ENCODE measurements around the gene AGFG1. TPM values are rescaled to one million over a fixed set of nuclear protein-coding genes. Genes with fewer than 3 reads are reported as not detected.
"Not testable (repeated sequence)": the region's sequence is repeated elsewhere in the genome, so short reads cannot be mapped to it uniquely, and the experiment has no call there.

Gene AGFG1
- total RNA-seq, 1 donor from 2014 or later, result 74.0 TPM

DNA sequence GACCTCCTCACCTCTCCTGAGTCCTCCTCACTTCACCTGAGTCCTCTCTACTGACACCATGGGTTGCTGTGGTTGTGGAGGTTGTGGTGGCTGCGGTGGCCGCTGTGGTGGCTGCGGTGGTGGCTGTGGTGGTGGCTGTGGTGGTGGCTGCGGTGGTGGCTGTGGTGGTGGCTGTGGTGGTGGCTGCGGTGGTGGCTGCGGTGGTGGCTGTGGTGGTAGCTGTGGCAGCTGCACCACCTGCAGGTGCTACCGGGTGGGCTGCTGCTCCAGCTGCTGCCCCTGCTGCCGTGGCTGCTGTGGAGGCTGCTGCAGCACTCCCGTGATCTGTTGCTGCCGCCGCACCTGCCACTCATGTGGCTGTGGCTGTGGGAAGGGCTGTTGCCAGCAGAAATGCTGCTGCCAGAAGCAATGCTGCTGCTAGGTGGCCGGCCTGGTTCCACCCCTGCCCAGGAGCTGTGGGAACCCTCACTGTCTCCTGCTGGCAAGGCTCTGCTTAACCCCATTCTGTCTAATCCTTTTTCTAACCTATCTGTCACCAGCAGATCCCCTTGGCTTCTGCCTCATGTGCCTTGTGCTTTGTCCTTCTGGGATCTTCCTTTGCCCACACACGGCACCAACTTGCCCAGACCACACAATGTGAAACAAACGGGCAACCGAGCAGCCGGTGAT lies 127.0 kb downstream of the AGFG1 start, which contains the start of gene SCYGR2:
Gene SCYGR2 (plus strand): TSS at position 59 of the 669 bp plus-strand sequence. CDS start 0 bp downstream, at position 59.
- intact Hi-C loops (cut with micrococcal nuclease), result not testable (repeated sequence)

DNA sequence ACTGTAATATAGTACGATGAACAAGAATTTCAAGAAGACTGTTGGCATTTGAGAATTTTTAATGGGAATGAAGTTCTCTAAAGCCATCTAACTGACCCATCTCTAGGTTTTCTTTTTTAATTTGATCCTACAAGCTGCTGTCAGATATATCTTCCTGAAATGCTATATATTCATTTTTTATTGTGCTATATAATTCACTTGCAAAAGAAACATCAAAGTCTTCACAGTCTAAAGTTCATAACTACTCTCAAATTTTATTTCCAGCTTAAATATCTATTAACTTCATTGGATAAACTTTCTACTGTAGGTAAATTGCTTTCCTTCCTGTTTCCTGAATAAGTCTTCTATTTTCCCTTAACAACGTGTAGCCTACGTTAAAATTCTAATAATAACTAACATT lies 130.4 kb downstream of the AGFG1 start:
- intact Hi-C loops (cut with micrococcal nuclease), result no loop called here

DNA sequence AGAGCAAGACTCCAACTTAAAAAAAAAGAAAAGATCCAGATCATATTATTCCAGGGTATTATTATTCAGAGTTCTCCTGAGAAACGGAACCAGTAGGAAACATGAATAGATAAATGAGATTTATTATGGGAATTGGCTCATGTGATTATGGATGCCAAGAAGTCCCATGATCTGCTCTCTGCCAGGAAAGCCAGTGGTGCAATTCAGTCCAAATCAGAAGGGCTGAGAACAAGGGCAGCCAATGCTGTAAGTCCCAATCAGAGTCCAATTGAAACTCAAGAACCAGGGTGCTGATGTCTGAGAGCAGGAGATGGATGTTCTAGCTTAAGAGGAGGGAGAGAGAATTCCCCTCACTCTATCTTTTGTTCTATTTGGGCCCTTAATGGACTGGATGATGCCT lies 134.5 kb downstream of the AGFG1 start:
- intact Hi-C loops (cut with micrococcal nuclease), result no loop called here

DNA sequence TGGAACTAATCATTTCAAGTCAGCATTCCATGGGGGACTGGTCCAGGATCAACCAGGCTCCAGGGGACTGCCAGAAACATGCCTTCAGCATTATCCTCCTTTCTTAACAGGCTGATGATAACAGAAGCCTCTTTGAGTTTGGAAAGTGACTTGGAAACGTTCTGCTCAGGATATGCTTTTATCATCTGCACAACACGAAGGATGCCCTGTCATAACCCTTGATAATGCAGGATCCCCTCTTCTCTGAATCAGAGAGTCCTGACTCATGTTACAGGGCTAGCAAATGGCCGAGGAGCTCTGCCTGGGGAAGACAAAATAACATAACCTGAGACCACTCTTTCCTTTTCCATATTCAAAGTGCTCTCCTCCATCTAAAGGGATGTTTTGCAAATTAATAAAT lies 136.0 kb downstream of the AGFG1 start:
- intact Hi-C loops (cut with micrococcal nuclease), result no loop called here

DNA sequence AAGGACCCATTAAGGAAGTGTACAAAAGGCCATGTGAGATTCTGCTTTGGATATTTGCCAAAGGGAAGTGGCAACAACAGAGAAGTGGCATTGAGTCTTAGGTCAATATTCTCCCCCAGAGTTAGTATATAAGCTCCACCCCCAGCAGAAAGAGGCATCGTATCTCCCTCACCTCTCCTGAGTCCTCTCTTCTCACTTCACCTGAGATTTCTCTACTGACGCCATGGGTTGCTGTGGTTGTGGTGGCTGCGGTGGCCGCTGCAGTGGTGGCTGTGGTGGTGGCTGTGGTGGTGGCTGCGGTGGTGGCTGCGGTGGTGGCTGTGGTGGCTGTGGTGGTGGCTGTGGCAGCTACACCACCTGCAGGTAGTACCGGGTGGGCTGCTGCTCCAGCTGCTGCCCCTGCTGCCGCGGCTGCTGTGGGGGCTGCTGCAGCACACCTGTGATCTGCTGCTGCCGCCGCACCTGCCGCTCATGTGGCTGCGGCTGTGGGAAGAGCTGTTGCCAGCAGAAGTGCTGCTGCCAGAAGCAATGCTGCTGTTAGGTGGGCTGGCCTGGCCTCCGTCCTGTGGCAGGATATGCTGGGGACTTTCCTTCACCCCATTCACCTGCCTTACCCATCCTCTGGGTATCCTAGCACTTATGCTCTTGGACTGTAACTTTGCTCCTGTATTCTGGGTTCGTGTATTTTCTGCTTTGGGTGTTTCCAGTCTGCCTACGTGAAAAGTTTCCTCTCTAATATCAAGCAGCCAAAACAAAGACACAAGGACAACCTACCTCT lies 136.8 kb downstream of the AGFG1 start:
- intact Hi-C loops (cut with micrococcal nuclease), result no loop called here

DNA sequence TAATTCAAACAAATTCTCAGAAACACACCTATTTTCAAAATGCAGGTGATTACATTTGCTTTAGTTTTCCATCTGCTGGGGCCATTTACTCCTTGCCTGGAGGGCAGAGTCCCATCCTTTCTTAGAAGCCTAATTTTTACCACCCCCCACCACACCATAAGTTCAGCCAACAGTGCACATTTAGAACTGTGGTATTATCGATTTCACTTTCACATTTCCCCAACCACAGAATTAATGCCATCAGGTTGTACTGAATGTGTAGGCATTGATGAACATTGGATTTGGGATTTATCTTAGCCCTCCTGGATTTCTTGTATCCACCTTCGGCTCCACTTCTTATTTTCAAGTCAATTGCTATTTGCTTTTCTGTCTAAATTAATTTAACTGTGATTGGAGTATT lies 138.2 kb downstream of the AGFG1 start:
- intact Hi-C loops (cut with micrococcal nuclease), result no loop called here

Other genes with a start within 250 kb of the AGFG1 start
- gene MFF, start 146.9 kb upstream of the AGFG1 start, total RNA-seq, result 58.5 and 63.9 TPM in 2 replicates
- not detected in 2 replicates for gene TM4SF20, start 92.8 kb upstream of the AGFG1 start, total RNA-seq
- not detected in 2 replicates for gene SCYGR1, start 84.2 kb upstream of the AGFG1 start, total RNA-seq
- not detected in 2 replicates for gene SCYGR2, start 126.7 kb downstream of the AGFG1 start, total RNA-seq
- gene SCYGR3, start 142.7 kb downstream of the AGFG1 start, total RNA-seq, result not detected in 2 replicates
- not detected in 2 replicates for gene SCYGR4, start 145.3 kb downstream of the AGFG1 start, total RNA-seq
- gene SCYGR5, start 194.6 kb downstream of the AGFG1 start, total RNA-seq, result not detected in 2 replicates
- not detected in 2 replicates for gene SLC19A3, start 245.9 kb downstream of the AGFG1 start, total RNA-seq